ENCODE measurements around the gene ZNF142.

ZNF142 gene

DNA sequence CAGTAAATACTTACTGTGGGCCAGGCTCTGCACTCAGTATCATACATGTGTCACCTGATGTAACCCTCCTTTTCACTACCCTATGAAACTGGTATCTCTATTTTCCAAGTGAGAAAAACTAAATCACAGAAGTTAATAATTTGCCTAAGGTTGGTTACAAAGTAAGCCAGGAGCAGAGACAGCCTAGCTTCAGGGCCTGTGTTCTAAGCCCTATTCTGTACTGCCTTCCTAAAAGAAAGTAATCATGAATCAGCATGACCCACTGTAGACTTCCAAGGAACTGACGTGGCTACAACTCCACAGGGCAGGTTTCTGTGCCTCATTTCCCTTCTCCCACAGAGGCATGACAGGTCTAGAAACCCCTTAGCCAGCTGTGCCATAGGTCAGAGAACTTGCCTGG, 14.3 kb downstream of the ZNF142 start:
- no peak for DNase-seq

DNA sequence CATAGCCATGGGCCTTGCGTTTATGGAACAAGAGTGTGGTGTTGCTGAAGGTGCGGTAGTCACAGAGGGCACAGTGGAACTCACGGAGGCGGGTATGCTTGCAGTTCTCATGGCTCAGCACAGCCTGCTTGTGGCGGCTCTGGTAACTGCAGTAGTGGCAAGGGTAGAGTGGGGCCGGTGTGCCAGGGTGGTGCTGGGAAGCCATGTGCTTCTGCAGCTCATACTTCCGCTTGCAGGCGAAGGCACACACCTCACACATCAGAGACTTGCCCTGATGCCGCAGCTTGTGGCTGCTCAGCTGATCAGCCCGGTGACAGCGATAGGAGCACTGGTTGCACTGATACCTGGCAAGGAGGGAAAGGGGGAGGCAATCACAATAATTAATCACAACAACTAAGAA, 14.7 kb downstream of the ZNF142 start:
- DNase-seq, result no peak

DNA sequence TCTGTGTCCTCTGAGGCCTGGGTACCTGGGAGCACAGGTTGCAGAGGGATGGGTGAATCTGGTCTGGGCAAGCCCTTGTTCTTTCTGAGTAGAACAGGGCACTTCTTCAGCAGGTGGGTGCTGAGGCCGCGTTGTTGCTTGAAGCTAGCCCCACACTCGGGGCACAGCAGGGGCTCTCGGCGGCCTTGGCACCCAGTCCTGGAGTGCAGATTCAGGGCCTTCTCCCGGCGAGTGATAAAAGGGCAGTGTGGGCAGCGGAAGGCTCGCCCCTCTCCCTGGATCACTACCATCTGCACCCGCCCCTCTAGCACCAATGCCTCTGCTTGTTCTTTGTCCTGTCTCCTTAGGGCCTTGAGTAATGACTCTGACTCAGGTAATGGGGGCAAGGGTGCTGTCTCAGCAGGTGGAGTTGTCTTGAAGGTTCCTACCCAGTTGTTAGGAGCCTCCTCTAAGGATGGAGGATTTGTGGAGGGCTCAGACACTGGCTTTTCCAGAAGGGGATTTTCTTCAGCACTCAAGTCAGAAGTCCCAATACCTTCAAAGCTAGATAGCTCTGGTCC, 15.6 kb downstream of the ZNF142 start:
- no peak for DNase-seq

DNA sequence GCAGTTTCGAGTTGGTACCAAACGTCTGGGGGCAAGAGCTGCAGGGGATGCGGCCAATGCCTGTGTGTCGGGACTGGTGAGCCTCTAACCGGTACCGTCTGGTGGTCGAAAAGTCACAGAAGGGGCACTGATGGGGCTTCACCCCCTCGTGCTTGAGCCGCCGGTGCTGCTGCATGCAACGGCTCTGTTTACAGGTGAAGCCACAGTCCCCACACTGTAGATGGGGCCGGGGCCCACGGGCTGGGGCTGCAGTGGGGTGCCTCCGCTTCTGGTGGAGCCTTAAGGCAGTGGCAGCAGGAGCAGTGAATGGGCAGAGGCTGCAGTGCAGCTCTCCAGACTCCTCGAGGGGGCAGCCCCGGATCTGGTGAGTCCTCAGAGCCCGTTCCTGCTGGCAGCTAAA, 16.6 kb downstream of the ZNF142 start:
- no peak for DNase-seq

DNA sequence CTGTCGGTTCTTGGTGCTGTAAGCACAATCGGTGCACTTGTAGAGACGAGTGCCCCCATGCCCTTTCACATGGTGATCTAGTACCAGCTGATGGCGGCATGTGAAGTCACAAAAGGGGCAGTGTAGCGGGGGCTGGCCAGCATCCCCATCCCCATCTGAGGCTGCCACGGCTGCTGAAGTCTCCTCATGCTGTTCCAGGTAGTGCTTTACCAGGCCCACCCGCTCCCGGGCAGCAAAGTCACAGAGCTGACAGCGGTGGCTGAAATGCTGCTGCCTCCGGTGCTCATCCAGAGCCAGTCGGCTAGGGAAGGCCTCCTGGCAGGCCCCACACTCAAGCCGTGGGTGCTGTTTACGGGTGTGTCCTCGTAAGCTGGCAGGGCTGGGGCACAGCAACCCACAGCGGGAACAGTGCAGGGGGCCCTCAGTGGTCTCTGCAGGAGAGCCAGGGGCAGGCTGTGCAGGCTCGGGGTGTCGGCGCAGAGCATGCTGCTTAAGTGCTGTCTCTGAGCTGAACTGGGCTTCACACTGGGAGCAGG, 17.2 kb downstream of the ZNF142 start:
- no peak for DNase-seq

DNA sequence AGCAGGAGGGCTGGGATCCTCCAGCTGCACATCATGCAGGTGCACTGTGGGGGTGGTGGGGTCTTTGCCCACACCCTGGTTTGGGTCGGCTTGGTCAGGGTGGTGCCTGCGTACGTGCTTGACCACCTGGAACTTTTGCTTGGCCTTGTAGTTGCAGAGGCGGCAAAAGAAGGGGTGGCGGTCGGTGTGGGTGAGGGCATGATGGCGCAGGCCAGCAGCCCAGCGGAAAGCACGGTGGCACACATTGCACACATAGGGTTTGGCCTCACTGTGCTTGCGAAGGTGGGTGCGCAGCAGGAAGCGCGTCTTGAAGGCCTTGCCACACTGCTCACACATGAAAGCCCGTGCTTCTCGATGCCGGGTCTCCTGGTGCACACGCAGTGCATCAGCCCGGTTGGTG, 21.1 kb downstream of the ZNF142 start:
- DNase-seq, result no peak

DNA sequence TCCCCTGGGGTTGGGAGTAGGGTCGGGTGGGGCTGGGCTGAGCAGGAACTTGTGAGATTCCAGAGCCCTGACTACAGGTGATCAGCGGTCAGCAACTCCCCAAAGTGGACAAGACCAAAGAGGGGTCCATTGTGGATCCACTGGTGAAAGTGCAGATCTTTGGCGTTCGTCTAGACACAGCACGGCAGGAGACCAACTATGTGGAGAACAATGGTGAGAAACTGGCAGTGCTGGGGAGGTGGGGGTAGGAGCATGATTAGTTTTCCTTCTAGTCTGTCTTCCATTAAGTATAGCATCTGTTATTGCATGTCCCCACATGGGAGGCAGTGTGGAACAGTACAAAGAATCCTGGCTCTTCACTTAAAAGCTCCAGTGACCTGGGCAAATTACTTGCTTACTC, 23.7 kb downstream of the ZNF142 start:
- DNase-seq, result no peak

DNA sequence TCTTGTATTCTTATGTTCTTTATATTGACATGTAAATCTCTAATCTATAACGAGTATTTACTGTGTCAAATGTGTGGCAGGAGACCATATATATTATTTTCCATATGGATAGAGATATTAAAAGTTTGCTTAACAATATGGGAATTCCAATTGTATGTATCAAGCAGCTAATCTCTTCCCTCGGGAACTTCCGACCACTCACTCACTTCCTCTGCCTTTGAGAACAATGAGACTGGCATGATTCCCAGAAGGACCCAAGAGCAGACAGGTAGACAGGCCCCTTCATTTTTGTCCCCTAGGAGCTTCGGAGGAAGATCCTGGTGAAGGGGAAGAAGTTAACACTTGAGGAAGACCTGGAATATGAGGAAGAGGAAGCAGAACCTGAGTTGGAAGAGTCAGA, 27.6 kb downstream of the ZNF142 start:
- no peak for DNase-seq

DNA sequence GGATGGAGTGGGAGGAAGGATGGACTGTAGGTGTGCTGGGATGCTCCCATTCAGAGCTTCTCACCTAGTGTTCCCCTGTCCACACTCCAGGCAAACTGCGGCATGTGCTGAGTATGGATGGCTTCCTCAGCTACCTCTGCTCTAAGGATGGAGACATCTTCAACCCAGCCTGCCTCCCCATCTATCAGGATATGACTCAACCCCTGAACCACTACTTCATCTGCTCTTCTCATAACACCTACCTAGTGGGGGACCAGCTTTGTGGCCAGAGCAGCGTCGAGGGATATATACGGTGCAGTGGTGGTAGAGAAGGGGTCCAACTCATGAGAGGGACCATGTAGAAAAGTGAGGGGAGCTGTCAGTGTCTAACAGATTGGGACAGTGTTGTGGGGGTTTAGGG, 31.5 kb downstream of the ZNF142 start:
- no peak for DNase-seq

DNA sequence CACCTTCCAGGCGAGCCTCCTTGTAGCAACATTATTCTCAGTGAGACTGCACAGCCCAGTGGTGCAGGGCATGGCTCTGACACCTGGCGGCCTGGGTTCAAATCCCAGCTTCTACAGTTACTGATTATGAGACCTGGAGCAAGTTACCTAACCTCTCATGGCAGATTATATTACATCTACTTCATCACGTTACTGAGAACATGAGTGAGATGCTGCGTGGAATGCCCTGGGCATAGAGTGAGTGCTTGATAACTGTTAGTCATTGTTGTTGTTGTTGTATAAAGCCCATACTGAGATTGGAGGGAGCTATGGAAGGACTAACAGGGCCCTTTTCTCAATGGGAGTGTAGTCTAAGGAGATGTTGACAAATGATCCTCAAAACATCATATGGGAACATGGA, 33.1 kb downstream of the ZNF142 start:
- DNase-seq, result no peak

- no peak for DNase-seq
Observed at GRCh38 chr2:218623366-218623705, 36.1 kb downstream of the ZNF142 start.

- no peak for DNase-seq
Observed at GRCh38 chr2:218622606-218623365, 36.6 kb downstream of the ZNF142 start.

- no peak for DNase-seq
Observed at GRCh38 chr2:218621007-218621406, 38.4 kb downstream of the ZNF142 start.

GRCh38 chr2:218618102-218618860, 41.1 kb downstream of the ZNF142 start:
- no peak for DNase-seq

GRCh38 chr2:218615868-218616315, 43.5 kb downstream of the ZNF142 start:
- DNase-seq, result no peak

DNA sequence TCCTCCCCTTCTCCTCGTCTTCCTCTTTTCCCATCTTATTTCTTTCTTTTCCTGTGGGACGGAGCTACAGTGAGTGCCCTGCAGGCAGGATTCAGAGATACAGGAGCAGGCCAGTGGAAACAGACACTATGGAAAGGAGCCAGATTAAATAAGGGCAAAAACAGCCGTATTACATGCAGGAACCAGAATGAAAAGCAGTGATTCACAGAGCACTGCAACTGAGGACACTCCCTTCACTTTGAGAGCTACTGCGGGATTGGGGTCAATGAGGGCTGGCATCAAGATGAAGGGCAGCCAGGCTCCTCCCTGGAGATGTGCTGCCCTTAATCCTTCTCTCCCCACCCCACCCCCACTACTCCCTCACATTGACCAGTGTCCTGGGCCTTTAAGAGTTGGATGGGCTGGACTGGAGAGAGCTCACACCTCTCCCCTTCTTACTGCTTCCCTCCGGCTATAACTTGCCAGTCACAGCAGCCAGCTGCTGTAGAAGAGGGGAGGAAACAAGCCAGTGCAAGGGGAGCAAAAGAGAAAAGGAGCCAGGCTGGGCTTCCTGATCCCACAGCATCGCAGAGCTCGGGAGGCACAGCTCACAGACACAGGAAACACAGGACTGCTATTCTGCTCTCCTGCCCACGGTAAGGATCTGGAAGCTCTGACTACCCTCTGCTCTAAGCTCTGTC, 51.8 kb downstream of the ZNF142 start, which contains the start of gene PLCD4:
Gene PLCD4 (plus strand): TSS at position 464 of the 680 bp plus-strand sequence. CDS start 7,841 bp downstream, outside the sequence.
- no peak for DNase-seq

- DNase-seq, result no peak
Observed at GRCh38 chr2:218605432-218605831, 54.0 kb downstream of the ZNF142 start.
